A549 (cell line): ENCODE results near the gene ZBTB42. TPM values are rescaled to one million over a fixed set of nuclear protein-coding genes. Genes with fewer than 3 reads are reported as not detected.

Source experiments
- ATAC-seq, 2 experiments: fragments of 200-7000 bp in 1 of 2; fragments of >200 bp in 1 of 2; cut with Nextera tagmentation in 1 of 2; cut with Tn5 transposase in 1 of 2; 3 replicates each; pipeline versions ENCODE4 v1.8.0 to v1.9.1; 2018 to 2020; ENCODE audit warnings: mild to moderate bottlenecking in 1 of 2, moderate library complexity in 1 of 2
- CTCF ChIA-PET: fragments of 300-600 bp; sonication (Branson Sonifier 250); formaldehyde crosslinking; extraction: SDS; loops from one replicate; lab custom pipeline; 2021; ENCODE audit warnings: antibody characterized with exemption, inconsistent platforms; lab: Yijun Ruan, JAX
- POLR2A ChIA-PET: fragments of 350-600 bp; formaldehyde crosslinking; extraction: SDS; loops from one replicate; lab custom pipeline; 2021; ENCODE audit warnings: antibody characterized with exemption, inconsistent platforms; lab: Yijun Ruan, JAX
- DNase-seq, 2 experiments: peaks; one replicate each; pipeline versions ENCODE4 v3.0.0 to v3.0.0-alpha.2; 2011 to 2016; ENCODE audit warnings: low read depth in 1 of 2, low spot score in 1 of 2
- FAIRE-seq: peaks from 2 replicates; lab custom pipeline; 2011; peaks lifted over from hg19 to GRCh38; lab: Jason Lieb, UNC
- H3K27ac ChIP-seq, 2 experiments: fragments of >200 bp; sonication (Bioruptor Twin); formaldehyde crosslinking; 3 replicates each; pipeline ENCODE4 v1.5.1; 2016 to 2017
- H3K4me1 ChIP-seq: fragments of >200 bp; sonication (Bioruptor Twin); formaldehyde crosslinking; 3 replicates; pipeline ENCODE4 v1.6.1; 2016
- H3K4me2 ChIP-seq: fragments of >200 bp; sonication (Bioruptor Twin); formaldehyde crosslinking; 3 replicates; pipeline ENCODE4 v1.6.1; 2016
- H3K4me3 ChIP-seq: fragments of >200 bp; sonication (Bioruptor Twin); formaldehyde crosslinking; 3 replicates; pipeline ENCODE4 v1.5.1; 2016
- H3K9me3 ChIP-seq: fragments of >200 bp; sonication (Bioruptor Twin); formaldehyde crosslinking; 3 replicates; pipeline ENCODE4 v1.6.1; 2016
- CBX8 ChIP-seq: fragments of 200-600 bp; sonication (generic); IDR thresholded peaks from 2 replicates; pipeline ENCODE4 v1.6.1; 2016
- EHMT2 ChIP-seq: fragments of 200-600 bp; sonication (generic); IDR thresholded peaks from 2 replicates; pipeline ENCODE4 v1.6.1; 2016; ENCODE audit warnings: antibody characterized with exemption, low read depth, mild to moderate bottlenecking, moderate library complexity
- ELK1 ChIP-seq: fragments of 150-350 bp; IDR thresholded peaks from 2 replicates; pipeline ENCODE4 v1.6.1; 2014; ENCODE audit warnings: low read depth, mild to moderate bottlenecking, low read length
- ESRRA ChIP-seq: fragments of 150-350 bp; IDR thresholded peaks from 2 replicates; pipeline ENCODE4 v1.6.1; 2014; ENCODE audit warnings: mild to moderate bottlenecking, low read length, borderline replicate concordance
- FOSB ChIP-seq: fragments of 250-450 bp; sonication (Bioruptor Pico); IDR thresholded peaks from 2 replicates; pipeline ENCODE4 v1.5.0; 2020; ENCODE audit warnings: mild to moderate bottlenecking, moderate library complexity
- GATA3 ChIP-seq: IDR thresholded peaks from 2 replicates; pipeline ENCODE4 v1.6.1; 2012; ENCODE audit warnings: borderline replicate concordance
- HDAC2 ChIP-seq: fragments of 200-600 bp; sonication (generic); IDR thresholded peaks from 2 replicates; pipeline ENCODE4 v1.6.1; 2016
- HES2 ChIP-seq: fragments of >200 bp; sonication (Bioruptor Twin); formaldehyde crosslinking; IDR thresholded peaks from 2 replicates; pipeline ENCODE4 v1.6.1; 2016
- HOXA7 ChIP-seq: fragments of 250-450 bp; sonication (Bioruptor Pico); IDR thresholded peaks from 2 replicates; pipeline ENCODE4 v1.5.0; 2020; ENCODE audit warnings: mild to moderate bottlenecking, moderate library complexity
- HOXB13 ChIP-seq: fragments of 250-450 bp; sonication (Bioruptor Pico); IDR thresholded peaks from 2 replicates; pipeline ENCODE4 v1.5.0; 2020; ENCODE audit warnings: low read depth, mild to moderate bottlenecking, moderate library complexity
- JUN ChIP-seq, 2 experiments: fragments of >200 bp; sonication (Bioruptor Twin); formaldehyde crosslinking; IDR thresholded peaks; 2 replicates in 1 of 2; 3 replicates in 1 of 2; pipeline ENCODE4 v1.6.1; 2016 to 2017
- JUNB ChIP-seq: fragments of >200 bp; sonication (Bioruptor Twin); formaldehyde crosslinking; IDR thresholded peaks from 2 replicates; pipeline ENCODE4 v1.6.1; 2016
- KDM5A ChIP-seq: fragments of 200-600 bp; sonication (generic); IDR thresholded peaks from 2 replicates; pipeline ENCODE4 v1.6.1; 2016; ENCODE audit warnings: antibody characterized with exemption, mild to moderate bottlenecking
- MAFK ChIP-seq: fragments of 450-650 bp; IDR thresholded peaks from 2 replicates; pipeline ENCODE4 v1.6.1; 2014; ENCODE audit not compliant: partially characterized antibody
- MYC ChIP-seq: IDR thresholded peaks from 2 replicates; pipeline ENCODE4 v1.6.1; 2012; ENCODE audit warnings: mild to moderate bottlenecking, inconsistent platforms, low read length, improper control_type of control experiment, borderline replicate concordance
- NR3C1 ChIP-seq: fragments of >200 bp; sonication (Bioruptor Twin); formaldehyde crosslinking; IDR thresholded peaks from 3 replicates; pipeline ENCODE4 v1.6.1; 2017
- PBX3 ChIP-seq: IDR thresholded peaks from 2 replicates; pipeline ENCODE4 v1.6.1; 2012
- POLR2A ChIP-seq: IDR thresholded peaks from 2 replicates; pipeline ENCODE4 v1.6.1; 2012; ENCODE audit warnings: mild to moderate bottlenecking, low read length
- POLR2AphosphoS2 ChIP-seq: conservative IDR thresholded peaks from 2 replicates; pipeline ENCODE4 v1.6.1; 2012; ENCODE audit warnings: low read length, improper control_type of control experiment, inconsistent platforms
- REST ChIP-seq: fragments of 200-600 bp; sonication (generic); IDR thresholded peaks from 2 replicates; pipeline ENCODE4 v1.6.1; 2016; ENCODE audit warnings: antibody characterized with exemption, mild to moderate bottlenecking, moderate library complexity
- RNF2 ChIP-seq: fragments of 200-600 bp; sonication (generic); IDR thresholded peaks from 2 replicates; pipeline ENCODE4 v1.6.1; 2016; ENCODE audit warnings: low read depth, mild to moderate bottlenecking, antibody characterized with exemption, moderate library complexity, borderline replicate concordance
- SMC3 ChIP-seq: fragments of >200 bp; sonication (Bioruptor Twin); formaldehyde crosslinking; IDR thresholded peaks from 3 replicates; pipeline ENCODE4 v1.6.1; 2018; ENCODE audit warnings: inconsistent platforms
- SREBF2 ChIP-seq: fragments of 450-650 bp; IDR thresholded peaks from 2 replicates; pipeline ENCODE4 v1.6.1; 2014; ENCODE audit warnings: mild to moderate bottlenecking, moderate library complexity
- TFCP2L1 ChIP-seq: fragments of 250-450 bp; sonication (Bioruptor Pico); IDR thresholded peaks from 2 replicates; pipeline ENCODE4 v1.5.0; 2021; ENCODE audit warnings: mild to moderate bottlenecking
- ZC3H11A ChIP-seq: fragments of 450-650 bp; IDR thresholded peaks from 2 replicates; pipeline ENCODE4 v1.6.1; 2014; ENCODE audit warnings: antibody characterized with exemption, mild to moderate bottlenecking
- ZSCAN20 ChIP-seq: fragments of 250-450 bp; sonication (Bioruptor Pico); IDR thresholded peaks from 2 replicates; pipeline ENCODE4 v1.8.0; 2022; ENCODE audit warnings: mild to moderate bottlenecking, moderate library complexity
- WGBS: methylation state at CpG from one replicate; pipeline ENCODE4 v1.1.6; 2017; ENCODE audit errors: missing lambda C conversion rate; 5-methylcytosine and 5-hydroxymethylcytosine counted together
- polyA plus RNA-seq, 4 experiments: library from polyadenylated mRNA; depleted of rRNA in 3 of 4; stranded (reverse); fragments of >200 nt; fragmentation: RNase III in 1 of 4; extraction: RNeasy Plus Mini Kit Qiagen cat#74134 plus additional on column Dnase treatment in 1 of 4; gene quantifications; 2 replicates in 3 of 4; 3 replicates in 1 of 4; pipeline ENCODE4 v1.2.3, GENCODE V29; 2011 to 2017
- TF ChIP-seq, protein P1 (sequence below): IDR thresholded peaks from 2 replicates; pipeline ENCODE4 v1.6.1; 2012

Gene ZBTB42
- polyA plus RNA-seq, 2 of the 4 experiments (the other 2 are of a cell fraction): 1.6 to 2.6 TPM

DNA sequence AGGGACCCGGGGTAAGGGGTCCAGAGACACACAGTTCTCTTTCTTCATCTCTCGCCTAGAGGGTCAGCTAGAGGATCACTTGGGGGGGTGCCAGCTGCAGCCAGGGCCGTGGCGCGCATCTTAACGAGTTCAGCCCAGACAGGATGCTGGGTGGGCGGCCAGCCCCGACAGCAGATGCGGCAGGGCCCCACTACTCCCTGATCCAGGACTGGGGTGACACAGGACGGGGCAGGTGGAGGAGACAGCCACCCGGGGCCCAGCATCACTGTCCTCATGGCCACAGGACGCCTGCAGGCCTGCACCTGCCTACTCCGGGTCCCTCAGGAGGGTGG, 18.1 kb upstream of the ZBTB42 start:
- ATAC-seq (no peak), FAIRE-seq (no peak), DNase-seq (no peak)
- no peak overlapping the region for H3K4me2 ChIP-seq
- no peaks in the 10 kb centered on the region for H3K9me3 ChIP-seq
- H3K4me1 ChIP-seq: 0 out of 3 replicates have a peak, but pooled peaks cover 10% of the 10 kb centered on the region
- WGBS: 89% methylated on average over 11 of the region's 13 CpGs
- ChIA-PET CTCF (interaction anchor here (0.5 to 1.4 kb wide), 2 partner anchors 12 to 263 kb away, joined by 3 to 4 read pairs; no protein-coding TSS in a partner anchor), POLR2A (no interaction called here)
- H3K27ac ChIP-seq: no peak overlapping the region
- no peak overlapping the region for H3K4me3 ChIP-seq
- TF ChIP-seq PBX3 (no peak), ELK1 (no peak), TFCP2L1 (CRISPR knock-in tag) (no peak), SMC3 (no peak), SREBF2 (no peak), ZSCAN20 (CRISPR knock-in tag) (no peak), EHMT2 (no peak), HOXB13 (CRISPR knock-in tag) (no peak), POLR2AphosphoS2 (no peak), ZC3H11A (no peak), POLR2A (no peak), FOSB (CRISPR knock-in tag) (no peak), MAFK (no peak)
- TF ChIP-seq, all 56 proteins: peak for 0

DNA sequence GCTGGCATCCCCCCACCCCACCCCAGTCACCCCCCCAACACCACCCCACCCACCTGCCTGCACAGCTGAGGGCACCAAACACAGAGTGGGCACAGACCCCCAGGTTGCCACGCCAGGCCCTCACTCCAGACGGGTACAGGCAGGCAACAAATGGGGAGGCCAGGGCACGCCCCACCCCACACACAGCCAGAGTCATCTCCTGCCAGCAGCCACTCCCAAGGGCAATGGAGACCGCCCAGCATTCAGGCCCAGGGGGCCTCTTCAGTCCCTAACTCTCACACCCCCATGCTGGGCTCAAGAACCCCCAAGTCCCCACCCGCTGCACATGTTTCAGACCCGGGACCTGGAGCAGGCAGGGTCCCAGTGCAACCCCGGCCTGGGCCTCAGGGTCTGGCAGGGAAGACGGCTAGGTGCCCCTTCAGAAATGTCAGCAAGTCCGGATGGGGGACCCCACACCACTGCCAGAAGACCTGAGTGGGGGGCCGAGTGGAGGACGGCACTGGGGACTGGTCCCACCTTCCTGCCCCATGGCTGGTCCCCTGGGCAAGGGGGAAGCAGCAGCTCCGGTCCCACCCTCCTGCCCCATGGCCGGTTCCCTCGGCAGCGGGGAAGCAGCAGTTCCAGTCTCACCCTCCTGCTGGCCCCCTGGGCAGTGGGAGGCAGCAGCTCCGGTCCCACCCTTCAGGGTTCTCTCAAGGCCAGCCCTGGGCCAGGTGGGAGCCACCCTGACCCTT, 17.2 kb upstream of the ZBTB42 start:
- DNase-seq (no peak), ATAC-seq (no peak)
- Histone ChIP-seq H3K9me3 (no peaks in the 10 kb centered on the region), H3K4me2 (no peak overlapping the region)
- POLR2A ChIA-PET: no interaction called here
- no peak for TF ChIP-seq HOXB13 (CRISPR knock-in tag)
- TF ChIP-seq ZSCAN20 (CRISPR knock-in tag): no peak
- no peak for TF ChIP-seq NR3C1
- TF ChIP-seq GATA3: no peak
- TF ChIP-seq JUN (IDR thresholded peaks at IDR 0.05): no peak
- no peak for TF ChIP-seq FOSB (CRISPR knock-in tag)
- no peak for TF ChIP-seq HES2
- TF ChIP-seq POLR2A: no peak
- no peak for TF ChIP-seq POLR2AphosphoS2
- TF ChIP-seq HDAC2: no peak
- TF ChIP-seq MYC: no peak
- TF ChIP-seq, all 56 proteins: peak for 0
- H3K4me1 ChIP-seq: 0 out of 3 replicates have a peak, but pooled peaks cover 10% of the 10 kb centered on the region
- no peak overlapping the region for H3K4me3 ChIP-seq
- no peak for FAIRE-seq
- 94% methylated on average over 10 of the region's 16 CpGs for WGBS
- CTCF ChIA-PET: interaction anchor here (0.6 to 1.4 kb wide), 2 partner anchors 37 to 39 kb away, joined by 3 to 5 read pairs; no protein-coding TSS in a partner anchor
- H3K27ac ChIP-seq: no peak overlapping the region

DNA sequence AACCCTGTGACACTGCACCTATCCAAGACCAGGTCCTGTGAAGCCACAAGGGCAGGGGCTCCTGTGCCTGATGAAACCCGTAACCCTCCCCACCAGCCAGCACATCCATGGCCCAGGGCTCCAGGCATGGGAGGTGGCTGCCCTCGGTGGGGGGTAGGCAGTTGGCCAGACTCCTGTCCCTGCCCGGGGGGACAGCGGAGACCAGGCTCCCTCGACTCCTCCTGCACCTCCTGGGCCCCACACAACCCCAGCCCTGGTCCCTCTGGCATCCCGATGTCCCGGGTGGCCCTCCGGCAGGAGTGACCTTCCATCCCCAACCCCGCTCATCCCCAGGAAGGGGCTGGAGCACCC, 16.7 kb upstream of the ZBTB42 start:
- Histone ChIP-seq H3K9me3 (no peaks in the 10 kb centered on the region), H3K4me2 (no peak overlapping the region), H3K27ac (no peak overlapping the region), H3K4me3 (no peak overlapping the region), H3K4me1 (0 out of 3 replicates have a peak, but pooled peaks cover 10% of the 10 kb centered on the region)
- POLR2A ChIA-PET: no interaction called here
- DNase-seq (no peak), ATAC-seq (no peak), FAIRE-seq (no peak)
- 81% methylated on average over 9 of the region's 9 CpGs for WGBS
- CTCF ChIA-PET: interaction anchor here (0.6 to 1.4 kb wide), 6 partner anchors 13 to 42 kb away, joined by 3 to 14 read pairs (median 4); no protein-coding TSS in a partner anchor
- TF ChIP-seq ELK1: no peak
- no peak for TF ChIP-seq MAFK
- no peak for TF ChIP-seq ESRRA
- no peak for TF ChIP-seq CBX8
- no peak for TF ChIP-seq FOSB (CRISPR knock-in tag)
- TF ChIP-seq ZC3H11A: no peak
- no peak for TF ChIP-seq RNF2
- no peak for TF ChIP-seq REST
- TF ChIP-seq KDM5A: no peak
- TF ChIP-seq, protein P1, sequence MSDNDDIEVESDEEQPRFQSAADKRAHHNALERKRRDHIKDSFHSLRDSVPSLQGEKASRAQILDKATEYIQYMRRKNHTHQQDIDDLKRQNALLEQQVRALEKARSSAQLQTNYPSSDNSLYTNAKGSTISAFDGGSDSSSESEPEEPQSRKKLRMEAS: no peak
- TF ChIP-seq JUNB: no peak
- no peak for TF ChIP-seq HOXA7 (CRISPR knock-in tag)
